NCI-H2196 treated with DMSO at 0.1 percent for 48 hours (cell line): ENCODE data around the gene ST7.
"Not testable (repeated sequence)": the region's sequence is repeated elsewhere in the genome, so short reads cannot be mapped to it uniquely, and the experiment has no call there.

Experiments
- DNase-seq: peaks from one replicate; lab custom pipeline; 2025; ENCODE audit not compliant: unreplicated experiment; lab: John Stamatoyannopoulos, UW

The ST7 gene

DNA sequence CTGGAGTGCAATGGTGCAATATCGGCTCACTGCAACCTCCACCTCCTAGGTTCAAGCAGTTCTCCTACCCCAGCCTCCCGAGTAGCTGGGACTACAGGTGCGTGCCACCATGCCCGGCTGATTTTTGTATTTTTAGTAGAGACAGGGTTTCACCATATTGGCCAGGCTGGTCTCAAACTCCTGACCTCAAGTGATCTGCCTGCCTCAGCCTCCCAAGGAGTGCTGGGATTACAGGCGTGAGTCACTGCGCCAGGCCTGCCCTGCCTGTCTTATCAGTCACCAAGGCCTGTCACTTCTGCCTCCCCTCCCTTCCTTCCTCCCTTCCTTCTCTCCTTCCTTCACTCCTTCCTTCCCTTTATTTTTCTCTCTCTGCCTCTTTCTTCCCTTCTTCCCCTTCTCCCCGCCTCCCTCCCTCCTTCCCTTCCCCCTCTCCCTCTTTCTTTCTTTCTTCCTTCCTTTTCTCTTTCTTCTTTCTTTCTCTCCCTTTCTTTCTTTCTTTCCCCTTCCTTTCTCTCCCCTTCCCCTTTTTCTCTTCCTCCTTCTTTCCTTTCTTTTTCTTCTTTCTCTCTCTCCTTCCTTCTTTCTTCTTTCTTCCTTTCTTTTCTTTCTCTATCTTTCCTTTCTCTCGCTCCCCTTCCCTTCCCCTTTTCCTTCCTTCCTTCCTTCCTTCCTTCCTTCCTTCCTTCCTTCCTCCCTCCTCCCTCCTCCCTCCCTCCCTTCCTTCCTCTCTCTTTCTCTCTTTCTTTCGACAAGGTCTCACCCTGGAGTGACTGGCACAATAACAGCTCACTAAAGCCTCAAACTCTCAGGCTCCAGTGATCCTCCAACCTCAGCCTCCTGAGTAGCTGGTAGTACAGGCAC, 3.1 kb upstream of the ST7 start:
- no peak for DNase-seq

DNA sequence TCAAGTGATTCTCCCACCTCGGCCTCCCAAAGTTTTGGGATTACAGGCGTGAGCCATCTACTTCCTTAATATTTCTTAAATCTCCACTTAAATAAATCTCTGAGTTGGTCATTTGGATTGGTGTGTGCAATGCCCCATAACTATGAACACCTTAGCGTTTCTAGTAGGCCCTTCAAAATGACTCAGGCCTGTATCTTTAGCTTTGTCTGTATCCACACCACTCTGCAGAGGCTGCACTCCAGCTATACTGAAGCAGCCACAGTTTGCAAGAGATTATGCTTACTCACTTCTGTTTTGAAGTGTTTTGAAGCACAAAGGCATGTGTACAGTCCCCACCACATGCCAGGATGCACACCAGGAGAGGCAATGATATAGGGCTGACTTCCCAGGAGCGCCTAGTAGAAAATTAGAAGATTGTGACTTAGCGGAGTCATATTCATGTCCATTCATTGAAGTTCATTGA, 2.4 kb upstream of the ST7 start:
- DNase-seq, result no peak

GRCh38 chr7:116951366-116952292, 1.7 kb upstream of the ST7 start:
- no peak for DNase-seq

- peak; percentile 45 for DNase-seq
These were observed 498 bp upstream of the ST7 start for GRCh38 chr7:116952635-116953371.

DNA sequence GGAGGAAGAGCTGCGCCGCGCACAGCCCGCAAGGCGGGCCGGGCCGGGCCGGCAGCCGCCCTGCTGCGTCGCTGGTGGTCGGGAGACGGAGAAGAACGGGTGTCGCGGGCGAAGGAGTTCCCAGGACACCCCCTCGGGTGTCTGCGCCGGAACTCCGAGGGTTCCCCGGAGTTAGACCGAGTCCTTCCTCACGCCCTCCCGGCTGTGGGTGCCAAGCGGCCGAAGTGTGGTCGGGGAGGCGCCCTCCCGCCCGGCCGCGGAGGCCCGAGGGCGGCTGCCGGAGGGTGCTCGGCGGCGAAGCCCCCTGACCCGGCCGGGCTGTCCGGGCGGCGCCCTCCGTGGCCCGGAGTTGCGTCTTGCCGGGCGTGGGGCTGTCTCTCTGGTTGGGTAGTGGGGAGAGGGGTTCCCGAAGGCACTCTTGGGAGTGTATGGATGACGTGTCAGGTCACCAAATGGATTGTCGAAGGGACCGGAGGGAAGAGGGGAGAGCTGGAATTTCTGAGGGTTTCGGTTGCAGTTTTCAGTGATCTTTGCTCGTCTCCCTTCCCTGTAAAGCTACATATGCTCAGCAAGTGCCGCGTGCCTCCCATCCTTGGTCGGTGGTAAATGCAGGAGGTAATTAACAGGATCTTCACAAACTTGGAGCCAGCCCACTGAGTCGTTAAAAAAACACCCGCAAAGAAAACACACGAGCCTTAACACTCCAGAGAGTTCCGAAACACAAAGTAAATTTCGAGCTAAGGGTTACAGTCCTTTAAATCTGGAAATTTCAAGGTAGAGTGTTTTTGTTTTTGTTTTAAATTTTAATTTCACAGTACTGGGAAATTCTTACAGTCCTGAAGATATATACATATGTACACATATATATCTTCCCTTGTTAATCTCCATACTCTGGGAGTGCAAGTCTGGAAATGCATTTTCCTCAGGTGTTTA, 871 bp downstream of the ST7 start:
- peak; percentile 32 for DNase-seq

DNA sequence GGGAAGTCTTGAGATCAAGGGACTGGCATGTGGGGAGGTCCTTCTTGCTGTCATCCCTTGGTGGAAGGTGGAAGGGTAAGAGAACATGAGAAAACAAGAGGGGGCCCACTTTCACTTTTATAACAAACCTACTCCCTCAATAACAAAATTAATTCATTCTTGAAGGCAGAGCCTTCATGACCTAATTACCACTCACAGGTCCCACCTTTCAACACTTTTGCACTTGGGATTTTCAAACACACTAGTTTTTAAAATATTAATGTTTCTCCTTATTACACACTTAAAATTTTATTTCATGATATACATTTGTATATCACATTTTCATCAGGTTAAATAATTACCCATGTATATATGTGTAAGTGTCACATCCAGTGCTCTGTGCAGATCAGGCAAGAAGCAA, 2.0 kb downstream of the ST7 start:
- no peak for DNase-seq

DNA sequence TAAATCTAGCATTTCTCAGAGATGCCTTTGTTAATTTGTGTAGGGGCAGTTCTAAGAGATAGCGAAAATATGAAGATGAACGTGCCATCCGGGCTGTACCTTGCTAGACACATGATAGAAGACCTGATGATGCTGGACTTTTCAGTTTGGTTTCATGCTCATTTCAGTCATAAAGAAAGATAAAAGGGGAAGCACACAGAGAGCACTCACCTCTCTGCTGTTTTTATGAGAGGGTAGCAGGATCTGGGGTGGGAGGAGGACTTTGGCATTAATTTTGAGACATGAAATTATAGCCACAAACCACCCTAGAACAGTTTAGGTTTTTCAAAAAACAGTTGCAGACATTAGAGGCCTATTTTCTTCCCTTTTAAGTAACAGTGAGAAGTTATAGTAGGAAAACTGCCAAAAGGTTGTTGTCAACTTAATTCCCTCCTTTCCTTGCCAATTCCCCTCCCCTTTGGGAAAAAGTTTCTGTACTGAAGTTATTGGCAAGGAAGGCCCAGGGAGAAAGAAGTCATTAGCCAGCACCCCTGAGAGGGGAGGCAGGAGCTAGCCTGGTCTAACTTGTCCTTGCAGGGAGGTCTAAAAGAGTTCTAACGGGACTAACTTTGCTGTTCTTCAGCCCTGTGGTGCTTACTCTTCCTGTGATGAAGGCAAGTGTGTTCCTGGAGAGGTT, 2.6 kb downstream of the ST7 start:
- no peak for DNase-seq

DNA sequence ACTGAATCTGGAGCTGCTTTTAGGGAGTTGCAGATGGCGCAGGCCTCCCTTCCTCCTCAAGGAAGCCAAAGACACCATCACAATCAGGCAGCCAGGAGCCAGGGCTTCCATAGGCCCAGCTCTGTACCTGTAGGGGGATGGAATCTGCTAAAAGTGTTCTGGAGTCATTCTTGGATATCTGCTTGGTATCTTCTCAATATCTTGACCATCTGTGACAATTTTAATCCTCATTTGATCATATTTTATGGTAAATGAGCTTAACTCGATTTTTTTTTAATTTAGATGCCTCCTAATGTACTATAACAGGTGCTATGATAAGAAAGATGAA, 3.1 kb downstream of the ST7 start:
- no peak for DNase-seq

DNA sequence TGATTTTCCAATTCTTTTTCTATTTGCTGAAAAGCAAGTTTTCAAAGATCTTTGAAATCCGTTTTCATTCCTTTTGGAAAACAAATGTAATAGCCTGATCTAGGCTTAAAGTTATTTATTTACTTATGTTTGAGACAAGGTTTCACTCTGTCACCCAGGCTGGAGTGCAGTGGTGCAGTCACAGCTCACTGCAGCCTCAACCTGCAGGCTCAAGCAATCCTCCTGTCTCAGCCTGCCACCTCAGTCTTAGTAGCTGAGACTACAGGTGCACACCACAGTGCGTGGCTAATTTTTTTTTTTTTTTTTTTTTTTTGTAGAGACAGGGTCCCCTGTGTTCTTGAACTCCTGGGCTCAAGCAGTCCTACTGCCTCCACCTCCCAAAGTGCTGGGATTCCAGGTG, 4.6 kb downstream of the ST7 start:
- DNase-seq, result no peak

DNA sequence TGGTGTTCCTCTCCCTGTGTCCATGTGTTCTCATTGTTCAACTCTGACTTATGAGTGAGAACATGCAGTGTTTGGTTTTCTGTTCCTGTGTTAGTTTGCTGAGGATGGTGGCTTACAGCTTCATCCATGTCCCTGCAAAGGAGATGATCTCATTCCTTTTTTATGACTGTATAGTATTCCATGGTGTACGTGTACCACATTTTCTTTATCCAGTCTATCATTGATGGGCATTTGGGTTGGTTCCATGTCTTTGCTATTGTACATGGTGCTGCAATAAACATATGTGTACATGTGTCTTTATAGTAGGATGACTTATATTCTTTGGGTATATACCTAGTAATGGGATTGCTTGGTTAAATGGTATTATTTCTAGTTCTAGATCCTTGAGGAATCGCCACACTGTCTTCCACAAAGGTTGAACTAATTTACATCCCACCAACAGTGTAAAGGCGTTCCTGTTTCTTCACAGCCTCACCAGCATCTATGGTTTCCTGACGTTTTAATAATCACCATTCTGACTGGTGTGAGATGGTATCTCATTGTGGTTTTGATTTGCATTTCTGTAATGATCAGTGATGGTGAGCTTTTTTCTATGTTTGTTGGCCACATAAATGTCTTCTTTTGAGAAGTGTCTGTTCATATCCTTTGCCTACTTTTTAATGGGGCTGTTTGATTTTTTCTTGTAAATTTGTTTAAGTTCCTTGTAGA, 8.8 kb downstream of the ST7 start:
- DNase-seq, result not testable (repeated sequence)

GRCh38 chr7:116963234-116963633, 9.9 kb downstream of the ST7 start:
- no peak for DNase-seq

- no peak for DNase-seq
These were observed 13.3 kb downstream of the ST7 start for GRCh38 chr7:116966601-116967000.

GRCh38 chr7:116967254-116967922, 14.1 kb downstream of the ST7 start:
- no peak for DNase-seq

DNA sequence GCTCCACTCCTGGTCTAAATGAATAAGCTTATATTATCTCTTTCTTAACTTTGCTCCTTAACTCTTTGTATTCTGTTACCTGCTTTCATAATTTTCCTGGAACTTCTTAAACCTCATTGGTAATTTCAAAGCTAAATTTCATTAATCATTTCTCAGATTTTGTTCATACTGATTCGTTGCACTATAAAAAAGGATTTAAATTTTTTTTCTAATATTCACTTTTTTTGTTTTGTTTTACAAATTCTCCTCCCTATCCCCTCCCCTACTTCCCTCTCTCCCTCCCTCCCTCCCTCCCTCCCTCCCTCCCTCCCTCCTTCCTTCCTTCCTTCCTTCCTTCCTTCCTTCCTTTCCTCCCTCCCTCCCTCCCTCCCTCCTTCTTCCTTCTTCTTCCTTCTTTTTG, 14.7 kb downstream of the ST7 start:
- no peak for DNase-seq

DNA sequence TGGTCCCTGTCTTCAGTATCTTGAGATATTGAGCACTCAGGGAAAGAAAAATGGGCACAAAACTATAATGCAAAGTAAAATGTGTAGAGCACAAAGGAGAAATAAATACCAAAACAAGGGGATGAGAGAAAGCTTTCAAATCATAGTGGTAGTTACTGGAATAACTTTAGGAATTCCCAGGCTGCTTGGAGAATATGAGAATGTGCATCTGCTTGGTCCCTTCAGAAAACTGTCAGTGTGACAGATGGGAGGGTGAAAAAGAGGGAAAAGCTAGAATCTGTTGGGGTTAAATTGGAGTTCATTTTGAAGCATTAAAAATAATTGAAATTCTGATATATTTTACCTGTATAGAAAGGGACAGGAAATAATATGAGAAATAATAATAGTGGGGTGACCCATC, 15.3 kb downstream of the ST7 start:
- no peak for DNase-seq

- no peak for DNase-seq
These were observed 16.1 kb downstream of the ST7 start for GRCh38 chr7:116969371-116969902.

DNA sequence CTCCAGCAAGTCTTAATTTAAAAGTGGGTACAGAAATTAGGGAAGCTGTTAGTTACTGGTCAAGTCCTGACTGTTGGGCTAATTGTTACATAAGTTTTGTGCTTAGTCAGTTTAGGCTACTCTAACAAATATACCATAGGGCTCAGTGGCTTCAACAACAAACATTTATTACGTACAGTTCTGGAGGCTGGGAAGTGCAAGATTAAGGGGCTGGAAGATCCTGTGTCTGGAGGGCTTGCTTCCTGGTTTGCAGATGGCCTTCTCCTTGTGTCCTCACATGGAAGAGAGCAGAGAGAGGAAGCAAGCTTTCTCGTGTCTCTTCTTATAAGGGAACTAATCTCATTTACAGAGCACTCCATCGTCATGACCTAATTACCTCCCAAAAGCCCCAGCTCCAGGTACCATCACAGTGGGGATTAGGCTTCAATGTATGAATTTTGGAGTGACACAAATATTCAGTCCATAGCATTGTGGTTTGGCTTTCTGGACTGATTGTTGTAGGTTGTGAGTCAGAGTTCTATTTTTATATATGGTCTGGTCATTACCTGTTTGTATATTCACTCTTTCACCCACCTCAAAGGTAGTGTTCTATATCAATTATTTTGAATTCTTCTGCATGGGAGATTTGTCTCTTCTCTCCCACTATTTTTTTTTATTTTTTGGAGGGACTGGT, 17.1 kb downstream of the ST7 start:
- no peak for DNase-seq

DNA sequence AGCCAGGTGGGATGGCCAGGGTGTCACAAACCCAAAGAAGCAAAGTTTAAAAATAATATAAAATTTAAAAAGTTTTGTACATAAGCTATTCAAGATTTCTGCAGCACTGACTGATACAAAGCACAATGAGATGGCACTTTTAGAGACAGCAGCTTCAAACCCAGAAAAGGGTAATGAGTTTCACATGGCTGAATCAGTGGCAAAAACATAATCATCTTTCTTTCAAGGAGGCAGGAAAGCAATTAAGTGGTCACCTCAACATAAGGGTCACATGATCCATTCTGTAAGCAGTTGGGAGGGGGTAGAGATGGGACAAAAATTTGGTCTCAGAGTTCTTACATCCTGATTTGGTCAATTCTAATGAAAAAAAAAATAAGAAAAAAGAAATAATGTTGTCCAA, 17.9 kb downstream of the ST7 start:
- not testable (repeated sequence) for DNase-seq
